Epithelial cell of proximal tubule (primary cell): Measurements from ENCODE around the gene ASB16. TPM values are rescaled to one million over a fixed set of nuclear protein-coding genes. Genes with fewer than 3 reads are reported as not detected.

Source experiments
- DNase-seq: peaks from one replicate; pipeline ENCODE4 v3.0.0-alpha.2; 2011; ENCODE audit warnings: low read depth
- H3K4me3 ChIP-seq: 2 replicates; pipeline ENCODE4 v1.5.1; 2011; ENCODE audit warnings: low read depth, mild to moderate bottlenecking, low read length
- total RNA-seq: library from RNA; depleted of rRNA; stranded (reverse); fragments of >200 nt; gene quantifications from 2 replicates; pipeline ENCODE4 v1.2.3, GENCODE V29; 2015
- TF ChIP-seq, protein P1 (sequence below): conservative IDR thresholded peaks from 2 replicates; pipeline ENCODE4 v1.5.1; 2012; ENCODE audit warnings: low read depth, mild to moderate bottlenecking, low read length

Gene ASB16
- total RNA-seq, 1 donor from 2014 or later, result not detected

- no peak overlapping the region for H3K4me3 ChIP-seq
- DNase-seq, result no peak
- TF ChIP-seq, protein P1, sequence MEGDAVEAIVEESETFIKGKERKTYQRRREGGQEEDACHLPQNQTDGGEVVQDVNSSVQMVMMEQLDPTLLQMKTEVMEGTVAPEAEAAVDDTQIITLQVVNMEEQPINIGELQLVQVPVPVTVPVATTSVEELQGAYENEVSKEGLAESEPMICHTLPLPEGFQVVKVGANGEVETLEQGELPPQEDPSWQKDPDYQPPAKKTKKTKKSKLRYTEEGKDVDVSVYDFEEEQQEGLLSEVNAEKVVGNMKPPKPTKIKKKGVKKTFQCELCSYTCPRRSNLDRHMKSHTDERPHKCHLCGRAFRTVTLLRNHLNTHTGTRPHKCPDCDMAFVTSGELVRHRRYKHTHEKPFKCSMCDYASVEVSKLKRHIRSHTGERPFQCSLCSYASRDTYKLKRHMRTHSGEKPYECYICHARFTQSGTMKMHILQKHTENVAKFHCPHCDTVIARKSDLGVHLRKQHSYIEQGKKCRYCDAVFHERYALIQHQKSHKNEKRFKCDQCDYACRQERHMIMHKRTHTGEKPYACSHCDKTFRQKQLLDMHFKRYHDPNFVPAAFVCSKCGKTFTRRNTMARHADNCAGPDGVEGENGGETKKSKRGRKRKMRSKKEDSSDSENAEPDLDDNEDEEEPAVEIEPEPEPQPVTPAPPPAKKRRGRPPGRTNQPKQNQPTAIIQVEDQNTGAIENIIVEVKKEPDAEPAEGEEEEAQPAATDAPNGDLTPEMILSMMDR, result no peak
Measured at GRCh38 chr17:44206825-44207155, 36.3 kb downstream of the ASB16 start.

GRCh38 chr17:44207319-44207718 lies 36.8 kb downstream of the ASB16 start:
- H3K4me3 ChIP-seq, result no peak overlapping the region
- no peak for DNase-seq
- TF ChIP-seq, protein P1, result no peak

DNA sequence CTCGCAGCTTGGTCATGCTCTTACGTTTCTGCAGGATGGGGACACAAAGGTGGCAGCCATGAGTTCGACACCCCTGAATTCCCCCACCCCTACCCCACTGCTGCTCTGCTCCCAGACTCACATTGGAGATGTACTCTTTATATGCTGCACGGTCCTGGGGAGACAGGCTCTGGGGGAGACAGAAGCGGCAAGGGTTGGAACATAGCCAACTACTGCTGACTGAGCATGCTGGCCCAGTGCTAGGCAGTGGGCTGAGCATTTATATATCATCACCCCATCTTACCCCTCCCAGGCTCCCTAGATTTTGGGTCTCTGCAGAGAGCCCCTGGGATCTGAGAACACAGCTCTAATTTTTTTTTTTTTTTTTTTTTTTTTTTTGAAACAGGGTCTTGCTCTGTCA lies 37.2 kb downstream of the ASB16 start:
- H3K4me3 ChIP-seq, result no peak overlapping the region
- no peak for DNase-seq
- TF ChIP-seq, protein P1, result no peak

DNA sequence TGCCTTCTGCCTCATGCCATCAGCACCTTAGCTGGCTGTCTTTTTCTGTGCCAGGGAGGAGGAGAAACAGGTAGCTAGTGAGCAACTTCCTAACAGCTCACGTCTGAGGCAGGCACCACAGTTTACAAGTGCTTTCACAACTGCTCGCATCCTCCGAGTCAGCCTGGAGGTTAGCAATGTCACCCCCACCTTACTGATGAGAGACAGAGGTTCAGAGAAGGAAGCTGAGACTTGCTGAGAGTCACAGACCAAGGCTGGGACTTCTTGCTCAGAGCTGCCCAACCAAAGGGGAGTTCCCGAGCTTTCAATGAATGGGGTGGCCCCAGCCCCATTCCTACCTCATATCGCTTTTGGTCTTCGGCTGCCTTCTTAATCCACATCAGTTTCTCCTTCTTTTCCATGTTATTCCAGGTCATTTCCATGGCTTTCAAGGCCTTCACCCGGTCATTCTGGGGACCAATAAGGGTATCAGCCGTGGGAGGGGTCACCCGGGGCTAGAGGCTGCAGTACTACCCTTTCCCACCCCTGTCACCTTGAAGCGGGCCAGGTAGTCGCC lies 39.4 kb downstream of the ASB16 start:
- TF ChIP-seq, protein P1, result no peak
- H3K4me3 ChIP-seq, result no peak overlapping the region
- DNase-seq, result no peak

- DNase-seq, result no peak
- TF ChIP-seq, protein P1, result peak; percentile 83
- no peak overlapping the region for H3K4me3 ChIP-seq
Measured at GRCh38 chr17:44210342-44211192, 40.1 kb downstream of the ASB16 start.

DNA sequence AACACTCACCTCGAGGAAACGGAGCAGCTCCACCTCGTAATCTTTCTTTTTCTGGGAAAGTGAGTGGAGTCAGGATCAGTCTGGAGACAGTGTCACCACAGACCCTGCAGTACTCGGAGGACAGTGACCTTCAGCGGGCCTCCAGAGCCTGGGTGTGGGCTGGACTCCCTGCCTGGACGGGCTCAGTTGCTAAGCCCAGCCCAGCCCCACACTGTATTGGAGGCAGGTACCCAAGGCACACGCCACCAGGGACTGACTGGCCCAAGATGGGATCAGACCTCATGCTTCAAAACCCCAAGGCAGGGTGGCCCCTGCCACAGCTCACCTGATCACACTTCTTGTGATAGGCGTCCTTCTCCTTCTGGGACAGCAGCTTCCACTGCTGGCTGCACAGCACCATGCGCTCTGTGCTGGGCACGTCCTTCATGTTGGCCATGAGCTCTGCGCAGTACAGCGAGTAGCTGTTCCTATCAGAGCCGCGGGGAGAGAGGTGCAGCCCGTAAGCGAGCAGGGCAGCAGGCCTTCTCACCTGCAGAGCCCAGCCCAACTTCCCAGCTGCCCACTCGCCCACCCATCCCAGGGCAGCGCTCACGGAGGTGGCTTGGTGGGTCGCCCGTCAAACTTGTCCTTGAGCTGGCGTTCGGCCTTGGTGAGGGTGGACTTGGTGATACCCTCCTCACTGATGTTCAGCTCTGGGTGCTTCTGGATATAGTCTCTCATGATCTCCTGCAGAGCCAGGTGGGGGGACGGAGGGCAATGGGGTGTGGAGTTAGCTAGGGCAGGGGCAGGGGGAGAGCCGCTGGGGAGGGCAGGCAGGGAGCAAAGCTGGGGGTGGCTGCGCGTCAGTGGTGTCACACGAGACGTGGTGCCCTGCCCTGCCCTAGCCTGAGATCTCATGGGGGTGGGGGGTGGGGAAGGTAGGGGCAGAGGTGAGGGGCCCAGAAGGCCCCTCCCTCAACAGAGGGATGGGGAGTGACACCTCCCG lies 41.1 kb downstream of the ASB16 start:
- no peak overlapping the region for H3K4me3 ChIP-seq
- TF ChIP-seq, protein P1, result no peak

More for the DNA sequence above, 41.1 kb downstream of the ASB16 start:
- DNase-seq, result no peak
